Pancreas (tissue), 10 donors: ENCODE data around the gene OPCML. TPM values are rescaled to one million over a fixed set of nuclear protein-coding genes. Genes with fewer than 3 reads are reported as not detected.

ENCODE experiments used
- ATAC-seq, 4 donors: fragments of 200-7000 bp; cut with Tn5 transposase; one replicate each; pipeline versions ENCODE4 v1.8.0 to v1.9.1; 2020; ENCODE audit warnings: mild to moderate bottlenecking in 4 of 4, moderate library complexity in 4 of 4
- DNase-seq, 6 donors: peaks; one replicate each; pipeline ENCODE4 v3.0.0-alpha.2; 2020
- FAIRE-seq: peaks from 2 replicates; lab custom pipeline; 2012; peaks lifted over from hg19 to GRCh38; lab: Jason Lieb, UNC
- H3K27ac ChIP-seq, 4 donors: fragments of 200-600 bp; sonication (generic); 1 replicate in 3 of 4; 2 replicates in 1 of 4; pipeline versions ENCODE4 v1.5.0 to v1.8.0; 2020
- H3K27me3 ChIP-seq, 4 donors: fragments of 200-600 bp; one replicate each; pipeline ENCODE4 v1.8.0; 2021
- H3K36me3 ChIP-seq, 3 donors: fragments of 200-600 bp; sonication (generic) in 1 of 3; one replicate each; pipeline versions ENCODE4 v1.5.0 to v1.8.0; 2020 to 2021
- H3K4me1 ChIP-seq, 3 donors: fragments of 200-600 bp; one replicate each; pipeline ENCODE4 v1.8.0; 2021
- H3K4me3 ChIP-seq, 4 donors: fragments of 200-600 bp; sonication (generic) in 2 of 4; one replicate each; pipeline versions ENCODE4 v1.5.0 to v1.8.0; 2020 to 2021
- H3K9me3 ChIP-seq, 4 donors: fragments of 200-600 bp; one replicate each; pipeline ENCODE4 v1.8.0; 2021
- CTCF ChIP-seq, 4 donors: fragments of 200-600 bp; sonication (generic) in 3 of 4; IDR thresholded peaks; one replicate each; pipeline versions ENCODE4 v1.5.0 to v1.8.0; 2021; ENCODE audit warnings: antibody characterized with exemption in 4 of 4
- WGBS, 2 donors: extraction: QIAGEN DNeasy Blood & Tissue Kit; methylation state at CpG; one replicate each; pipeline ENCODE4 v1.1.7; 2013; 5-methylcytosine and 5-hydroxymethylcytosine counted together
- intact Hi-C, 3 donors: fragments of 100-400 bp; cut with DNase I; formaldehyde crosslinking; loops; one replicate each; pipeline versions ENCODE4 v1.11.1 to v1.14.2; 2022
- polyA plus RNA-seq, 2 donors: library from polyadenylated mRNA; stranded (reverse); fragments of 200-250 nt; gene quantifications; one replicate each; pipeline ENCODE4 v1.2.3, GENCODE V29; 2013
- total RNA-seq, 6 donors: library from RNA; stranded (reverse); fragmentation: NEBNext Ultra II Directional in 4 of 6; extraction: Animal tissue kit (Norgen Biotek cat#: 25700) in 4 of 6; gene quantifications; one replicate each; pipeline versions ENCODE4 v1.2.1 to v1.2.4, GENCODE V29; 2021 to 2023
- donor health status: healthy with polysubstance abuse.
- donor health status: DM: no; HTN: no; CAD: no; lungs with moderate emphysema.
- donor health status: DM: no; HTN: no; CAD: no.
- donor health status: control.
- donor health status: control.
- donor health status: Bipolar disorder and iron deficiency.
- donor health status: DM: yes; HTN: yes; CAD: no.
- donor health status: DM: no; HTN: no; CAD: no.
- donor health status: DM: no; HTN: no; CAD: no.
- donor health status: DM: yes; HTN: yes; CAD: no.

Gene OPCML
- total and polyA plus RNA-seq, 8 donors = 0.05 to 0.31 (median 0.19) TPM

DNA sequence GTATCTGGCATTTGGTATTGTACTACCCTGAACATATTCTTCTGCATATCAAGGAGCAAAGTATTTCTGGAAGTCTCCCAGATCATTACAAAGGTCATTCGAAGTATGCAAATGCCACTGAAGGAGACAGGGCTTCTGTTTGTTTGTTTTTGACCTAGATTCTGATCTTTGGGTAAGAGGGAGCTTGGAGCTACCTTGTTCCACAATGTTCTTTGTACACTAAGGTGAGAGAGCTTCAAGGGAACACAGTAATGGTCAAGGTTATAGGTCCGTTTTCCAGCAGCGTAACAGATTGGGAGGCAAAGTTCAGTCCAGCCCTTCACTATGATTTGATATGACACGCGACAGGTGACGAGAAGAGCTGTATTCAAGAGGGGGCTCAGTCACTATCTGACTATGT, 10.0 kb downstream of the OPCML start:
- no peak overlapping the region for H3K27ac ChIP-seq
- H3K36me3 ChIP-seq = no peaks in the 10 kb centered on the region
- H3K9me3 ChIP-seq = no peaks in the 10 kb centered on the region
- H3K4me1 ChIP-seq = no peaks in the 10 kb centered on the region
- DNase-seq = no peak
- peak in 1 of 4 donors; percentile 26 for ATAC-seq
- intact Hi-C loops = no loop called here
- no peak overlapping the region for H3K4me3 ChIP-seq
- FAIRE-seq = no peak
- TF ChIP-seq CTCF (IDR thresholded peaks at IDR 0.05) = no peak
- WGBS, 2 donors = 37 to 48% methylated on average over 6 of the region's 6 CpGs
- H3K27me3 ChIP-seq = no peaks in the 10 kb centered on the region

DNA sequence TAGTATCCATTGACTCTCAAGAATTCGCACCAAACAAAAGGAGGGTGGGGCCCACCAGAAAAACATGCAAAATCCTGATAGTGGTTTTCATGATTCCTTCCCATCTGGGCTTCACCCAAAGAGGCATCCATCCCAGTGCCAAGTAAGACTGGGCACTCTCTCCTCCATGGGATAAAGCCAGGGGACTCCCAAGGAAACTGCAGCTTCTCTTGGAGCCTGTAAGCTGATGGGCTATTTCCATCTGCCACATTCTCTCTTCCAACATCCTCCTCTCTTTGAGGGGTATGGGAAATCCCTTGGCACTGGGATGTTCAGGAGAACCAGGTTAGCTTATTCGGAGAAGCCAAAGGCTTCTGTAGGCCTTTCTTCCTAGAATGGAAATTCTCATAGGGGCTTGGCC, 10.8 kb downstream of the OPCML start:
- FAIRE-seq (no peak), ATAC-seq (no peak), DNase-seq (no peak)
- 91 to 94% methylated on average over 2 of the region's 2 CpGs for WGBS, 2 donors
- Histone ChIP-seq H3K4me3 (no peak overlapping the region), H3K9me3 (no peaks in the 10 kb centered on the region), H3K27me3 (no peaks in the 10 kb centered on the region), H3K4me1 (no peaks in the 10 kb centered on the region), H3K36me3 (no peaks in the 10 kb centered on the region), H3K27ac (no peak overlapping the region)
- intact Hi-C loops = no loop called here
- no peak for TF ChIP-seq CTCF (IDR thresholded peaks at IDR 0.05)

- H3K27ac ChIP-seq = no peak overlapping the region
- H3K4me1 ChIP-seq = no peaks in the 10 kb centered on the region
- FAIRE-seq (no peak), ATAC-seq (peak; percentile 73 to 96 (median 88)), DNase-seq (peak in 4 of 6 donors; percentile 20 to 58 (median 43))
- TF ChIP-seq CTCF (IDR thresholded peaks at IDR 0.05) = no peak
- intact Hi-C loops = no loop called here
- WGBS, 2 donors = 36 to 42% methylated on average over 7 of the region's 7 CpGs
- H3K4me3 ChIP-seq = no peak overlapping the region
- no peaks in the 10 kb centered on the region for H3K27me3 ChIP-seq
- H3K36me3 ChIP-seq = no peaks in the 10 kb centered on the region
- H3K9me3 ChIP-seq = no peaks in the 10 kb centered on the region
Measured at GRCh38 chr11:133520707-133521106, 11.6 kb downstream of the OPCML start.

DNA sequence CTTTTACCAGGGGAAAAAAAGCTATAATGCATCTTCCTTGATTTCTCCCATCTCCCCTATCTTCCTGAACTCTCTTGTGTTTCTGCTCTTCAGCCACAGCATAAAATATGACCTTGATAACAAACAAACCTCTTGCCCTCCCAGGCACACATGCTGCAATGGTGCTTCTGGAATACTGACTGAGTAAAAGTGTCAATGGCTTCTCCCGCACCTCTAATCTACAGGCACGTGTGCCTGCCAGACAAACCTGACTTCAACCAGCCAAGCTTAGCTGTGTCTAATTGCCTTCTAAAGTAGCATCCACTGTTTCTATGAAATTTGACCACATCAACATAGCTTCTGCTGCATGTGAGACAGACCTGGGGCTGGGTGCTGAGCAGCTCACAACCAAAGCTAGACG, 12.7 kb downstream of the OPCML start:
- H3K9me3 ChIP-seq = no peaks in the 10 kb centered on the region
- intact Hi-C loops = no loop called here
- no peaks in the 10 kb centered on the region for H3K4me1 ChIP-seq
- no peak for TF ChIP-seq CTCF (IDR thresholded peaks at IDR 0.05)
- no peaks in the 10 kb centered on the region for H3K36me3 ChIP-seq
- H3K27me3 ChIP-seq = peaks cover 0 to 3% (median 0%) of the 10 kb centered on the region in 4 donors
- H3K27ac ChIP-seq = no peak overlapping the region
- 64 to 83% methylated on average over 3 of the region's 3 CpGs for WGBS, 2 donors
- FAIRE-seq (no peak), DNase-seq (no peak), ATAC-seq (no peak)
- H3K4me3 ChIP-seq = no peak overlapping the region

- Histone ChIP-seq H3K36me3 (no peaks in the 10 kb centered on the region), H3K27me3 (peaks cover 0 to 3% (median 0%) of the 10 kb centered on the region in 4 donors), H3K4me3 (no peak overlapping the region), H3K4me1 (no peaks in the 10 kb centered on the region), H3K27ac (no peak overlapping the region), H3K9me3 (no peaks in the 10 kb centered on the region)
- intact Hi-C loops = no loop called here
- DNase-seq = no peak
- TF ChIP-seq CTCF (IDR thresholded peaks at IDR 0.05) = no peak
- no peak for FAIRE-seq
- 65 to 67% methylated on average over 7 of the region's 7 CpGs for WGBS, 2 donors
- no peak for ATAC-seq
Measured at GRCh38 chr11:133518702-133519264, 13.5 kb downstream of the OPCML start.
